ENCODE data around the gene ZDHHC3.

DNA sequence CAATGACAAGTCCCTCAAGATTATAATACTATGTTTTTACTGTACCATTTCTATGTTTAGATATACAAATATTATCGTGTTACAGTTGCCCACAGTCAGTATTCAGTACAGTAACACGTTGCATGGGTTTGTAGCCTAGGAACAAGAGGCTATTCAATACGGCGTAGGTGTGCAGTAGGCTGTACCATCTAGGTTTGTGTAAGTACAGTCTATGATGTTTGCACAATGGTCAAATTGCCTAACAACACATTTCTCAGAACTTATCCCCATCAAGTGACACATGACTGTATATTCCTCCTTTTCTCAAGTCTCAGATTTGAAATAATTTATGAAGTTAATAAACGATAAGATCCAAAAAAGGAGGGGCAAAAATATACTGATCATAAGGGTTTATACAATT, 21.7 kb downstream of the ZDHHC3 start:
- TF ChIP-seq, protein P1, sequence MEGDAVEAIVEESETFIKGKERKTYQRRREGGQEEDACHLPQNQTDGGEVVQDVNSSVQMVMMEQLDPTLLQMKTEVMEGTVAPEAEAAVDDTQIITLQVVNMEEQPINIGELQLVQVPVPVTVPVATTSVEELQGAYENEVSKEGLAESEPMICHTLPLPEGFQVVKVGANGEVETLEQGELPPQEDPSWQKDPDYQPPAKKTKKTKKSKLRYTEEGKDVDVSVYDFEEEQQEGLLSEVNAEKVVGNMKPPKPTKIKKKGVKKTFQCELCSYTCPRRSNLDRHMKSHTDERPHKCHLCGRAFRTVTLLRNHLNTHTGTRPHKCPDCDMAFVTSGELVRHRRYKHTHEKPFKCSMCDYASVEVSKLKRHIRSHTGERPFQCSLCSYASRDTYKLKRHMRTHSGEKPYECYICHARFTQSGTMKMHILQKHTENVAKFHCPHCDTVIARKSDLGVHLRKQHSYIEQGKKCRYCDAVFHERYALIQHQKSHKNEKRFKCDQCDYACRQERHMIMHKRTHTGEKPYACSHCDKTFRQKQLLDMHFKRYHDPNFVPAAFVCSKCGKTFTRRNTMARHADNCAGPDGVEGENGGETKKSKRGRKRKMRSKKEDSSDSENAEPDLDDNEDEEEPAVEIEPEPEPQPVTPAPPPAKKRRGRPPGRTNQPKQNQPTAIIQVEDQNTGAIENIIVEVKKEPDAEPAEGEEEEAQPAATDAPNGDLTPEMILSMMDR (IDR thresholded peaks at IDR 0.05; ENCODE audit: insufficient read depth, low read length): no peak
- TF ChIP-seq POLR2AphosphoS5 (IDR thresholded peaks at IDR 0.05; ENCODE audit: low read depth): no peak
- TF ChIP-seq GABPA (IDR thresholded peaks at IDR 0.05; ENCODE audit: low read depth): no peak
- no peak for TF ChIP-seq SPI1 (IDR thresholded peaks at IDR 0.05; ENCODE audit: borderline replicate concordance, low read depth)
- TF ChIP-seq REST (IDR thresholded peaks at IDR 0.05; ENCODE audit: insufficient replicate concordance, low read depth): no peak
